BLaER1 treated with 17β-estradiol and CSF1 and Interleukin-3, amounts not matched to agents 10 nM and 100 nM (cell line): ENCODE data around the gene C12orf57.
A peak's percentile ranks its signal among the peaks of the same experiment; 100 is the strongest.

Source experiments
- H3K27ac ChIP-seq, 11 experiments: shearing (Covaris generic); formaldehyde crosslinking; 2 replicates each; pipeline ENCODE4 v1.8.1; 2022
- H3K27me3 ChIP-seq, 11 experiments: shearing (Covaris generic); formaldehyde crosslinking; 2 replicates each; pipeline ENCODE4 v1.8.1; 2022
- H3K36me3 ChIP-seq, 11 experiments: shearing (Covaris generic); formaldehyde crosslinking; 2 replicates each; pipeline ENCODE4 v1.8.1; 2022
- H3K4me1 ChIP-seq, 10 experiments: shearing (Covaris generic); formaldehyde crosslinking; 2 replicates each; pipeline ENCODE4 v1.8.1; 2022
- H3K4me2 ChIP-seq, 11 experiments: shearing (Covaris generic); formaldehyde crosslinking; 2 replicates each; pipeline ENCODE4 v1.8.1; 2022
- H3K4me3 ChIP-seq, 10 experiments: shearing (Covaris generic); formaldehyde crosslinking; 2 replicates each; pipeline ENCODE4 v1.8.1; 2022
- H3K9ac ChIP-seq, 11 experiments: shearing (Covaris generic); formaldehyde crosslinking; 2 replicates each; pipeline ENCODE4 v1.8.1; 2022
- H3K9me3 ChIP-seq, 11 experiments: shearing (Covaris generic); formaldehyde crosslinking; replicated peaks in 1 of 11; 2 replicates each; pipeline ENCODE4 v1.8.1; 2022
- H4K20me1 ChIP-seq, 11 experiments: shearing (Covaris generic); formaldehyde crosslinking; 2 replicates each; pipeline ENCODE4 v1.8.1; 2022
- Cebpa-rat ChIP-seq, 11 experiments: shearing (Covaris generic); IDR thresholded peaks; 2 replicates each; pipeline ENCODE4 v1.8.1; 2022

C12orf57 gene

DNA sequence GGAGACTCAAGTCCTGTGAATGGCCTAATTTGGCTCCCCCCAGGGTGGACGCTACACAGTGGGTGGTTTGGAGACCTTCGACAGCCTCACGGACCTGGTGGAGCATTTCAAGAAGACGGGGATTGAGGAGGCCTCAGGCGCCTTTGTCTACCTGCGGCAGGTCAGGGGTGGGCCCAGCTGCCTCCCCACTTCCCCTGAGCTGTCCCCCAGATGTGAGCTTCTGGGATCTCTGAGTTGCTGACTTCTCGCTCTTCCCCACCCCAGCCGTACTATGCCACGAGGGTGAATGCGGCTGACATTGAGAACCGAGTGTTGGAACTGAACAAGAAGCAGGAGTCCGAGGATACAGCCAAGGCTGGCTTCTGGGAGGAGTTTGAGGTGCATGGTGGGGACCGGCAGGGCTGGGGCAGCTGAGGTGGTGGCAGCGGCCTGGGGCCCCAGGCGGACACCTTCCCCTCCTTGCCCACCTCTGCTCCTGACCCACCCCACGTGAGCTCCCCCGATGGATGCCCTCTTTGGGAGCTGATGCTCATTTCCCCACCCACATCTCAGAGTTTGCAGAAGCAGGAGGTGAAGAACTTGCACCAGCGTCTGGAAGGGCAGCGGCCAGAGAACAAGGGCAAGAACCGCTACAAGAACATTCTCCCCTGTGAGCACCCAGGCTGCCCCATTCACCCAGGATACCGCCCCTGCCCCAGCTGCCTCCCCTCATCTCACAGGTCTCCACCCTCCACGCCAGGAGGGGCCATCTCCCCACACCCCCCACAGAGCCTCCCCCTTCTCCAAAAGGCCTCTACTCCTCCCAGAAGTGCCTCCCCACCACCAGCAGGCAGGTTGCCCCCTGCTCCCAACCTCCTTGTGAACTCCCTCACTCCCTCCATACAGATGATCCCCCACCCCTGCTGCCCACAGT is 11.5 kb downstream of the C12orf57 start:
- H3K9ac ChIP-seq = peak overlapping the region; percentile 88 to 95 (median 92)
- H3K36me3 ChIP-seq = peaks cover 5 to 72% (median 37%) of the 10 kb centered on the region in 11 experiments; a peak in 19 of 22 replicates
- peak overlapping the region; percentile 78 to 99 (median 86); a peak in 16 of 20 replicates for H3K4me3 ChIP-seq
- no peaks in the 10 kb centered on the region for H3K9me3 ChIP-seq
- H3K27me3 ChIP-seq = no peaks in the 10 kb centered on the region
- no peak for TF ChIP-seq Cebpa-rat (IDR thresholded peaks at IDR 0.05)
- peaks cover 71 to 99% (median 88%) of the 10 kb centered on the region in 10 experiments for H3K4me1 ChIP-seq
- H4K20me1 ChIP-seq = peaks cover 0 to 72% (median 23%) of the 10 kb centered on the region in 11 experiments; a peak in 14 of 22 replicates
- peak overlapping the region; percentile 82 to 95 (median 93); a peak in 20 of 22 replicates for H3K27ac ChIP-seq
- peak overlapping the region; percentile 94 to 100 (median 99) for H3K4me2 ChIP-seq

DNA sequence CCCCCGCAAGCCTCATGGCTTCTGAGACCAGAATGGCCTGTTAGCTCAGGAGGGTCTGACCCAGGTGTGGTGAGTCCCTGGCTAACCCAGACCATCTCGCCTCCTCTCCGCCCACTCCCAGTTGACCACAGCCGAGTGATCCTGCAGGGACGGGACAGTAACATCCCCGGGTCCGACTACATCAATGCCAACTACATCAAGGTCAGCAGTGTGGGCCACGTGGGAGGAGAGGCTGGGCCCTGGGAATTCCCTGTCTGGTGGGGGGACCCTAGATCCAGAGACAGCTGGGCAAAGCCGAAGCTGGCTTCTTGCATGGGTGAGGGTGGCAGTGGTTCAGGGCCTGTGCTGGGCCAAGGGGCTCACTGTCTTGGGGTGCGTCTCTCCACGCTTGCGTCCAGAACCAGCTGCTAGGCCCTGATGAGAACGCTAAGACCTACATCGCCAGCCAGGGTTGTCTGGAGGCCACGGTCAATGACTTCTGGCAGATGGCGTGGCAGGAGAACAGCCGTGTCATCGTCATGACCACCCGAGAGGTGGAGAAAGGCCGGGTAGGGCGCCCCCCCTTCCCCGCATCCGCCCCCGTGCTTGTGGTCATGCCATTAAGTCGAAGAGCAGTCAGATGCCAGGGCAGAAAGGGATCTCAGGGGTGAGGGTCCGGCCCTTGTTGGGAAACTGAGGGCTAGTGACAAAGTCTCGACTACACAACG is 12.4 kb downstream of the C12orf57 start:
- H3K27me3 ChIP-seq = no peaks in the 10 kb centered on the region
- peaks cover 0 to 80% (median 23%) of the 10 kb centered on the region in 11 experiments; a peak in 14 of 22 replicates for H4K20me1 ChIP-seq
- H3K27ac ChIP-seq = peak overlapping the region in 10 of 11 experiments; percentile 83 to 95 (median 93); a peak in 21 of 22 replicates
- peak overlapping the region; percentile 94 to 100 (median 99) for H3K4me2 ChIP-seq
- H3K4me1 ChIP-seq = peaks cover 72 to 99% (median 89%) of the 10 kb centered on the region in 10 experiments
- no peak for TF ChIP-seq Cebpa-rat (IDR thresholded peaks at IDR 0.05)
- H3K9ac ChIP-seq = peak overlapping the region; percentile 74 to 95 (median 92); a peak in 21 of 22 replicates
- H3K4me3 ChIP-seq = peak overlapping the region; percentile 6 to 99 (median 80); a peak in 16 of 20 replicates
- H3K36me3 ChIP-seq = peaks cover 7 to 80% (median 43%) of the 10 kb centered on the region in 11 experiments; a peak in 19 of 22 replicates
- no peaks in the 10 kb centered on the region for H3K9me3 ChIP-seq

DNA sequence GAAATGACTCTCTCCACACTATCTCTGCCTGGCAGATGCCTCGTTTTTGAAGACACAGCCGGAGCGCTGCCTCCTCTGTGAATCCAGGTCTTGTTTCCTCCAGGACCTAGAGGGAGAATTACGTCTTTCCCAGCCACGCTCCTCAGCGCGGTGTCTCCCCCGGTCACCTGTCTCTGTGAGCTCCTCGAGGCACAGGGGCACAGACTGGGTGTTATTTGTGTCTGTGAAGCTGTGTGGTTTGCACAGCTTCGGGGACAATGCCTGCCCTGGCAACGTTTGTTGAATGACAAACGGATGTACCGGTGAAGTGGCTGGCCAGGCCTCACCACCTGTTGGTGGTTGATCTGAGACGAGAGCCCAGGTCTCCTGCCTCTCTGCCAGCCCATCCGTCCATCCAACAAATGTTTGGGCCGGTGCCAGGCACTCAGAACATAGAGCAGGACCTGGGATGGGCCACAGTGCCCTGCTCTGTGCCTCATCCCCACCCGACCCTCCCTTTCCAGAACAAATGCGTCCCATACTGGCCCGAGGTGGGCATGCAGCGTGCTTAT is 13.4 kb downstream of the C12orf57 start:
- H3K36me3 ChIP-seq = peaks cover 7 to 76% (median 43%) of the 10 kb centered on the region in 11 experiments; a peak in 19 of 22 replicates
- H3K9me3 ChIP-seq = no peaks in the 10 kb centered on the region
- peak overlapping the region in 10 of 11 experiments; percentile 83 to 95 (median 93); a peak in 20 of 22 replicates for H3K27ac ChIP-seq
- H3K4me2 ChIP-seq = peak overlapping the region; percentile 94 to 100 (median 99)
- H3K4me1 ChIP-seq = peaks cover 83 to 99% (median 98%) of the 10 kb centered on the region in 10 experiments
- H4K20me1 ChIP-seq = peaks cover 0 to 82% (median 23%) of the 10 kb centered on the region in 11 experiments; a peak in 14 of 22 replicates
- no peak for TF ChIP-seq Cebpa-rat (IDR thresholded peaks at IDR 0.05)
- H3K9ac ChIP-seq = peak overlapping the region; percentile 74 to 95 (median 92); a peak in 20 of 22 replicates
- H3K27me3 ChIP-seq = no peaks in the 10 kb centered on the region
- H3K4me3 ChIP-seq = peak overlapping the region in 5 of 10 experiments; percentile 34 to 99 (median 89); a peak in 5 of 20 replicates

DNA sequence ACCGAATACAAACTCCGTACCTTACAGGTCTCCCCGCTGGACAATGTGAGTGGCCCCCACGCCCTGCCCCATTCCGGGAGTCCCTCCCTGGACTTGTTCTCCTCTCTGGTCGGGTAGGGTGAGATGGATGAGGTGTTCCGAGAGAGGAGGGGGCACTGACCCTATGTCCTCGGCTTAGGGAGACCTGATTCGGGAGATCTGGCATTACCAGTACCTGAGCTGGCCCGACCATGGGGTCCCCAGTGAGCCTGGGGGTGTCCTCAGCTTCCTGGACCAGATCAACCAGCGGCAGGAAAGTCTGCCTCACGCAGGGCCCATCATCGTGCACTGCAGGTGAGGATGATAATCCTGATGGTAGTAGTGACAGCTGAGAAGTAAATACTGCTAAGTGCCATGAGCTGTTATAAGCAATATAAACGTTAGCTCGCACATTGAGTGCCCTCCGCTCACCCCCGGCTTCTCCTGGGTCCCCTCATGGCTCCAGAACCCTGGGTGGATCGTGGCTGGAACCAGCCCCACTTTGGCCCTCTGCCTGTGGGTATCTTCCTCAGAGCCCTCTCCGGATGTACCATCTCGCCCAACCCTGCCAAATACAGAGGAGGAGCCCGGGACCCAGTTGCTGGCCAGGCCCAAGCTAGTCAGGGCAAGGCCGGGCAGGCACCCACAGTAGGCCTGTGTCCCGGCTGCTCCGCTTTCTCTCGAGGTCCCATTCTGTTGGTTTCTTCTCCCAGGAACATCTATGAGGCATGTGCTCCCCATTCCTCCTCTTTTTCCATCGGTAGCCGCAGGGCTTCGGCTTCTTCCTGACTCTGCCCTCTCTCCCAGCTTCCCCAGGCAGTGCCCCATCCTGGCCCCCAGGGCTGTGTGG is 14.2 kb downstream of the C12orf57 start:
- Histone ChIP-seq H3K27me3 (no peaks in the 10 kb centered on the region), H3K4me2 (peak overlapping the region; percentile 94 to 100 (median 99)), H3K4me1 (peaks cover 90 to 99% (median 98%) of the 10 kb centered on the region in 10 experiments), H3K4me3 (peak overlapping the region; percentile 37 to 64 (median 48)), H4K20me1 (peaks cover 0 to 82% (median 23%) of the 10 kb centered on the region in 11 experiments; a peak in 14 of 22 replicates), H3K9ac (peak overlapping the region; percentile 71 to 95 (median 92)), H3K36me3 (peaks cover 7 to 69% (median 43%) of the 10 kb centered on the region in 11 experiments; a peak in 19 of 22 replicates), H3K9me3 (no peaks in the 10 kb centered on the region), H3K27ac (peak overlapping the region; percentile 74 to 95 (median 92); a peak in 21 of 22 replicates)
- TF ChIP-seq Cebpa-rat (IDR thresholded peaks at IDR 0.05) = no peak

DNA sequence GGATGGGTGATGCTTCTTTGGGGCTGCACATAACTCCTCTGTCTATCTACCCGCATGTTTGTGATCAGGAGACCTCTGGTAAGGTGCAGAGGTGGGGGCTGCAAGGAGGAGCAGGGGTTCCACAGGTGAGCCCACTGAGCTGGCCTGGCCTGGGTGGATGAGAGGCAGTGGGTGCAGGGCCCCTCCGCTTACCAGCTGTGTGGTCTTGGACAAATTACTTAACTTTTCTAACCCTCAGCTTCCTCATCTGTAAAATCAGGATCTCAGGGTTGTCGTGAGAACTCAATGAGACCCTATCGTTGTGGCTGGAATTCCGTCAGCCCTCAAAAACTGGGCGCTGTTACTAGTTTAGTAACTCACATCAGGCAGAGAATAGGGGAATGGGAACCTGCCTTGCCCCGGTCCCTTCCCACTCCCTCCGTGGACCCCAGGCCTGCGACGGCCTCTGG is 14.8 kb downstream of the C12orf57 start:
- Histone ChIP-seq H3K27ac (peak overlapping the region; percentile 74 to 95 (median 92)), H3K36me3 (peaks cover 7 to 66% (median 43%) of the 10 kb centered on the region in 11 experiments; a peak in 19 of 22 replicates)

DNA sequence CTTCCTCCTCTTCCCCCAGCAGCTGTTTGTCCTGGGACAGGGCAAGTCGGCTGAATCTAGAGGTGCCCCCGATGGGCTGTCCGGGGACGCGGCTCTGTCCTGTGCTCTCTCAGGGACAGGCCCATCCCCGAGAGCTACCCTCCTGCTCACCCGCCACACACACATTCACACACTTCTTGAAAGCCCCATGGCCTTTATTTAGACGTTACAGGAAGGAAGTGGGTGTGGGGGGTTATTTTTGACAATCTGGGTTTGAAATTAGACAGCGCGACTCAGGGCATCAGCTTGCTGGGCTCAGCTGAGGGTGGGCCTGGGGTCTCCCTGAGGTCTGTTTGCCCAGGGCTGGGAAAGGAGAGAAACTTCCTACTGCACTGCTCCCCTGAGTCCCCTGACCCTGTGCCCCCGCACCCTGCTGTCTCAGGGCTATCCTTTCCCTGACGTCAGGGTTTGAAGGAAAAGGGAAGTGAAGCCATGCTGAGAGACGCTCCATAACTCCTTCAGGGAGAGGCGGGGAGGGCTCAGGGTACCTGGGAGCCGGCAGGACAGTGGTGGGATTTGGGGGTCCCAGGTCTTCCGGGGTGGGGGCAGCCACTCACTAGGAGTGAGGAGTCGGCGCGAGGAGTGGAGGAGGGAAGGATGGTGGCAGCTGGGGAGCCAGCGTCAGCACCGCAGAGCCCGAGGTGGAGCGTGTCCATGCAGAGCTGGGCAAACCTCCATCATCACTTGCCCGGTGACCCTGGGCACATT is 15.4 kb downstream of the C12orf57 start:
- Histone ChIP-seq H3K4me1 (peaks cover 99 to 100% (median 100%) of the 10 kb centered on the region in 10 experiments), H3K27ac (peak overlapping the region; percentile 74 to 95 (median 92)), H3K9ac (peak overlapping the region; percentile 71 to 95 (median 92)), H3K36me3 (peaks cover 13 to 65% (median 47%) of the 10 kb centered on the region in 11 experiments; a peak in 19 of 22 replicates), H3K27me3 (no peaks in the 10 kb centered on the region), H4K20me1 (peaks cover 0 to 72% (median 23%) of the 10 kb centered on the region in 11 experiments; a peak in 14 of 22 replicates), H3K4me3 (peak overlapping the region; percentile 37 to 64 (median 48)), H3K9me3 (no peaks in the 10 kb centered on the region), H3K4me2 (peak overlapping the region; percentile 94 to 100 (median 99))
- no peak for TF ChIP-seq Cebpa-rat (IDR thresholded peaks at IDR 0.05)

More for the DNA sequence above, 14.8 kb downstream of the C12orf57 start:
- peak overlapping the region; percentile 37 to 64 (median 48) for H3K4me3 ChIP-seq
- peak overlapping the region; percentile 94 to 100 (median 99) for H3K4me2 ChIP-seq
- TF ChIP-seq Cebpa-rat (IDR thresholded peaks at IDR 0.05) = no peak
- no peaks in the 10 kb centered on the region for H3K27me3 ChIP-seq
- H3K4me1 ChIP-seq = peaks cover 96 to 99% (median 98%) of the 10 kb centered on the region in 10 experiments
- H3K9me3 ChIP-seq = no peaks in the 10 kb centered on the region
- H3K9ac ChIP-seq = peak overlapping the region; percentile 71 to 95 (median 92)
- peaks cover 0 to 75% (median 23%) of the 10 kb centered on the region in 11 experiments; a peak in 14 of 22 replicates for H4K20me1 ChIP-seq
